ENCODE results near the gene GAA. TPM values are rescaled to one million over a fixed set of nuclear protein-coding genes. Genes with fewer than 3 reads are reported as not detected.

Gene GAA
- total and polyA plus RNA-seq, 4 donors: 13.3 to 58.1 (median 36.5) TPM

DNA sequence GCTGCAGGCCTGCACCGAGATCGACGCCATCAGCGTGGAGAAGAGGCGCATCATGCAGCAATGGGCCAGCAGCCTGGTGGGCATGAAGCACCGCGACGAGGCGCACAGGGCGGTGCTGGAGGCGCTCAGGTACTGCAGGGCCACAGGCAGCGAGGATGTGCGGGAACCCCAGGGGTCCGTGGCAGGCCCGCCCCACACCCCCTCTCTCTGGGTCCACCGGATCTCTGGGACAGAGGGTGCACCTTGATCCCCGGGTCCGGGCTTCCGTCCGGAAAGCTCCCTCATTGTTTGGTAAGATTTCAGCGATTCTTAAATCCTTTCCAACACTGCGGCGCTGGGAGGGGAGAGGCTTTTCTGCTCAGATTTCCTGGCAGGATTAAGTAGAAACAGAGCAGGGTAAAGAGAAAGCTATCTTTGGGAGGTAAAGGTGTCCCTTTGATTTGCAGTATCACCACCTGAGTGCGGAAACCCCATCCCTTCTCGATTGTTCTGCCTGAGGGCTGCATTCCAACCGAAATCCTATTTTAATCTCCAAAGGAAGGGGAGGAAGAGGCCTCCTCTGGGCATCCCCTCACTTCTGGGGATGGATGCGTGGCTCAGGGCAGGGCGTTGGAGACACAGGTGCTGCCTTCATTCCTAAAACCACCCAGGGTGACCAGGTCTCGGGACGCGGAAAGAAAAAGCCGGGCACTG lies 35.8 kb upstream of the GAA start:
- H3K27ac ChIP-seq (ENCODE audit: low read depth, low read length): no peak overlapping the region
- peak in 1 of 6 donors; percentile 33 for DNase-seq (ENCODE audit: low read depth in 4 of 6, low spot score in 6 of 6)
- H3K4me3 ChIP-seq (ENCODE audit: low read depth, low read length): no peak overlapping the region
- H3K36me3 ChIP-seq (ENCODE audit: control insufficient read depth, insufficient read depth, low read length): peaks cover 64% of the 10 kb centered on the region
- H3K4me1 ChIP-seq (ENCODE audit: control insufficient read depth, insufficient read depth, low read length): peaks cover 23% of the 10 kb centered on the region
- H3K9me3 ChIP-seq (ENCODE audit: control insufficient read depth, insufficient read depth, low read length): no peaks in the 10 kb centered on the region
- WGBS (ENCODE audit: insufficient coverage): 86% methylated on average over 24 of the region's 32 CpGs
- H3K27me3 ChIP-seq (ENCODE audit: control insufficient read depth, insufficient read depth, low read length): no peaks in the 10 kb centered on the region

GRCh38 chr17:80067393-80067986 lies 33.9 kb upstream of the GAA start:
- 93% methylated on average over 22 of the region's 31 CpGs for WGBS (ENCODE audit: insufficient coverage)
- no peak for DNase-seq (ENCODE audit: low read depth in 4 of 6, low spot score in 6 of 6)
- Histone ChIP-seq H3K36me3 (ENCODE audit: control insufficient read depth, insufficient read depth, low read length) (peaks cover 52% of the 10 kb centered on the region), H3K27me3 (ENCODE audit: control insufficient read depth, insufficient read depth, low read length) (no peaks in the 10 kb centered on the region), H3K4me3 (ENCODE audit: low read depth, low read length) (no peak overlapping the region), H3K9me3 (ENCODE audit: control insufficient read depth, insufficient read depth, low read length) (no peaks in the 10 kb centered on the region), H3K4me1 (ENCODE audit: control insufficient read depth, insufficient read depth, low read length) (peaks cover 38% of the 10 kb centered on the region), H3K27ac (ENCODE audit: low read depth, low read length) (no peak overlapping the region)

- H3K27me3 ChIP-seq (ENCODE audit: control insufficient read depth, insufficient read depth, low read length): no peaks in the 10 kb centered on the region
- WGBS (ENCODE audit: insufficient coverage): 87% methylated on average over 19 of the region's 23 CpGs
- DNase-seq (ENCODE audit: low read depth in 4 of 6, low spot score in 6 of 6): no peak
- peaks cover 35% of the 10 kb centered on the region for H3K4me1 ChIP-seq (ENCODE audit: control insufficient read depth, insufficient read depth, low read length)
- H3K4me3 ChIP-seq (ENCODE audit: low read depth, low read length): no peak overlapping the region
- no peaks in the 10 kb centered on the region for H3K9me3 ChIP-seq (ENCODE audit: control insufficient read depth, insufficient read depth, low read length)
- peaks cover 43% of the 10 kb centered on the region for H3K36me3 ChIP-seq (ENCODE audit: control insufficient read depth, insufficient read depth, low read length)
- H3K27ac ChIP-seq (ENCODE audit: low read depth, low read length): no peak overlapping the region
Measured at GRCh38 chr17:80068301-80069222, 32.8 kb upstream of the GAA start.

- Histone ChIP-seq H3K4me3 (ENCODE audit: low read depth, low read length) (no peak overlapping the region), H3K27ac (ENCODE audit: low read depth, low read length) (peak overlapping the region; percentile 61), H3K36me3 (ENCODE audit: control insufficient read depth, insufficient read depth, low read length) (peaks cover 29% of the 10 kb centered on the region), H3K27me3 (ENCODE audit: control insufficient read depth, insufficient read depth, low read length) (no peaks in the 10 kb centered on the region), H3K4me1 (ENCODE audit: control insufficient read depth, insufficient read depth, low read length) (peaks cover 34% of the 10 kb centered on the region), H3K9me3 (ENCODE audit: control insufficient read depth, insufficient read depth, low read length) (no peaks in the 10 kb centered on the region)
- no peak for DNase-seq (ENCODE audit: low read depth in 4 of 6, low spot score in 6 of 6)
- 84% methylated on average over 14 of the region's 15 CpGs for WGBS (ENCODE audit: insufficient coverage)
Measured at GRCh38 chr17:80070375-80071115, 30.8 kb upstream of the GAA start.

GRCh38 chr17:80071116-80071841 lies 30.1 kb upstream of the GAA start:
- Histone ChIP-seq H3K4me1 (ENCODE audit: control insufficient read depth, insufficient read depth, low read length) (peaks cover 34% of the 10 kb centered on the region), H3K36me3 (ENCODE audit: control insufficient read depth, insufficient read depth, low read length) (peaks cover 22% of the 10 kb centered on the region), H3K4me3 (ENCODE audit: low read depth, low read length) (no peak overlapping the region), H3K27me3 (ENCODE audit: control insufficient read depth, insufficient read depth, low read length) (no peaks in the 10 kb centered on the region), H3K9me3 (ENCODE audit: control insufficient read depth, insufficient read depth, low read length) (no peaks in the 10 kb centered on the region), H3K27ac (ENCODE audit: low read depth, low read length) (peak overlapping the region; percentile 61)
- WGBS (ENCODE audit: insufficient coverage): 46% methylated on average over 17 of the region's 20 CpGs
- peak; percentile 47 to 84 (median 65) for DNase-seq (ENCODE audit: low read depth in 4 of 6, low spot score in 6 of 6)

DNA sequence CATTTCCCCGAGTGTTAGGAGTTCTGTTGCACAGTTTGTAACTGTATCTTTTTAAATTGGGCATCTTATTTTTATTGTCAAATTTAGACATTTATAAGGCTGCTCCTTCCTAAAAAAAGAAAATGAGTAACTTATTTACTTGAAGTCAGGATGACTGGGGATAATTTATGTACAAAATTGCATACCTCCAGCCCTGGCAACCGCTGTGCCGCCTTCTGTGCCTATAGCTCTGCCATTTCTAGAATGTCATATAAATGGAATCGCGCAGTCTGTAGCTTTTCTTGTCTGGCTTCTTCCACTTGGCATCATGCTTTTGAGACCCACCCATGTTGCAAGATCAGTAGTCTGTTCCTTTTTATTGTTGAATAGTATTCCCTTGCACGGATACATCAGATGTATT lies 29.0 kb upstream of the GAA start:
- Histone ChIP-seq H3K36me3 (ENCODE audit: control insufficient read depth, insufficient read depth, low read length) (peaks cover 15% of the 10 kb centered on the region), H3K27me3 (ENCODE audit: control insufficient read depth, insufficient read depth, low read length) (no peaks in the 10 kb centered on the region), H3K4me3 (ENCODE audit: low read depth, low read length) (no peak overlapping the region), H3K9me3 (ENCODE audit: control insufficient read depth, insufficient read depth, low read length) (no peaks in the 10 kb centered on the region), H3K4me1 (ENCODE audit: control insufficient read depth, insufficient read depth, low read length) (peaks cover 34% of the 10 kb centered on the region), H3K27ac (ENCODE audit: low read depth, low read length) (no peak overlapping the region)
- 84% methylated on average over 5 of the region's 6 CpGs for WGBS (ENCODE audit: insufficient coverage)
- peak in 1 of 6 donors; percentile 50 for DNase-seq (ENCODE audit: low read depth in 4 of 6, low spot score in 6 of 6)

DNA sequence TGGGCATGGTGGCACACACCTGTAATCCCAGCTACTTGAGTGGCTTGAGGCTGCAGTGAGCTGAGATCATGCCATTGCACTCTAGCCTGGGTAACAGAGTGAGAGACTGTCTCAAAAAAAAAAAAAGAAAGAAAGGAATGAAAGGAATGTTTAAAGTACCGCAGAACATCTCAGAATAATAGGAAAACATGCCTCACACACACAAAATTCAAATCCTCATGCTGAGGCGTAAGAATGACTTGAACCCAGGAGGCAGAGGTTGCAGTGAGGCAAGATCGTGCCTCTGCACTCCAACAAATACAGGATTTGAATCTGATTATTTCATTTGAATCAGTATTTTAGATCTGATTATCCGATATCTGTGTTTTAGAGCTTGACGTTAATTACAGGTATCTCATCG lies 21.3 kb upstream of the GAA start:
- H3K27me3 ChIP-seq (ENCODE audit: control insufficient read depth, insufficient read depth, low read length): no peaks in the 10 kb centered on the region
- peaks cover 10% of the 10 kb centered on the region for H3K4me1 ChIP-seq (ENCODE audit: control insufficient read depth, insufficient read depth, low read length)
- H3K9me3 ChIP-seq (ENCODE audit: control insufficient read depth, insufficient read depth, low read length): no peaks in the 10 kb centered on the region
- H3K4me3 ChIP-seq (ENCODE audit: low read depth, low read length): no peak overlapping the region
- 90% methylated on average over 3 of the region's 6 CpGs for WGBS (ENCODE audit: insufficient coverage)
- no peak overlapping the region for H3K27ac ChIP-seq (ENCODE audit: low read depth, low read length)
- peaks cover 21% of the 10 kb centered on the region for H3K36me3 ChIP-seq (ENCODE audit: control insufficient read depth, insufficient read depth, low read length)
- DNase-seq (ENCODE audit: low read depth in 4 of 6, low spot score in 6 of 6): no peak

GRCh38 chr17:80081596-80081995 lies 19.8 kb upstream of the GAA start:
- Histone ChIP-seq H3K27ac (ENCODE audit: low read depth, low read length) (no peak overlapping the region), H3K36me3 (ENCODE audit: control insufficient read depth, insufficient read depth, low read length) (peaks cover 34% of the 10 kb centered on the region), H3K9me3 (ENCODE audit: control insufficient read depth, insufficient read depth, low read length) (no peaks in the 10 kb centered on the region), H3K4me1 (ENCODE audit: control insufficient read depth, insufficient read depth, low read length) (peaks cover 10% of the 10 kb centered on the region), H3K27me3 (ENCODE audit: control insufficient read depth, insufficient read depth, low read length) (no peaks in the 10 kb centered on the region), H3K4me3 (ENCODE audit: low read depth, low read length) (no peak overlapping the region)
- 82% methylated on average over 12 of the region's 14 CpGs for WGBS (ENCODE audit: insufficient coverage)
- DNase-seq (ENCODE audit: low read depth in 4 of 6, low spot score in 6 of 6): no peak
